ENCODE data around the gene ZNF560.

GRCh38 chr19:9494096-9494495 is 4.3 kb downstream of the ZNF560 start:
- TF ChIP-seq, protein P1, sequence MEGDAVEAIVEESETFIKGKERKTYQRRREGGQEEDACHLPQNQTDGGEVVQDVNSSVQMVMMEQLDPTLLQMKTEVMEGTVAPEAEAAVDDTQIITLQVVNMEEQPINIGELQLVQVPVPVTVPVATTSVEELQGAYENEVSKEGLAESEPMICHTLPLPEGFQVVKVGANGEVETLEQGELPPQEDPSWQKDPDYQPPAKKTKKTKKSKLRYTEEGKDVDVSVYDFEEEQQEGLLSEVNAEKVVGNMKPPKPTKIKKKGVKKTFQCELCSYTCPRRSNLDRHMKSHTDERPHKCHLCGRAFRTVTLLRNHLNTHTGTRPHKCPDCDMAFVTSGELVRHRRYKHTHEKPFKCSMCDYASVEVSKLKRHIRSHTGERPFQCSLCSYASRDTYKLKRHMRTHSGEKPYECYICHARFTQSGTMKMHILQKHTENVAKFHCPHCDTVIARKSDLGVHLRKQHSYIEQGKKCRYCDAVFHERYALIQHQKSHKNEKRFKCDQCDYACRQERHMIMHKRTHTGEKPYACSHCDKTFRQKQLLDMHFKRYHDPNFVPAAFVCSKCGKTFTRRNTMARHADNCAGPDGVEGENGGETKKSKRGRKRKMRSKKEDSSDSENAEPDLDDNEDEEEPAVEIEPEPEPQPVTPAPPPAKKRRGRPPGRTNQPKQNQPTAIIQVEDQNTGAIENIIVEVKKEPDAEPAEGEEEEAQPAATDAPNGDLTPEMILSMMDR (IDR thresholded peaks at IDR 0.05), result no peak
- no peak for TF ChIP-seq EP300 (IDR thresholded peaks at IDR 0.05)
